CD4-positive, alpha-beta T cell treated with Interleukin-1 beta for 1 hour (primary cell): ENCODE results near the gene ZNF709.
"Not testable (repeated sequence)": the region's sequence is repeated elsewhere in the genome, so short reads cannot be mapped to it uniquely, and the experiment has no call there.

ENCODE experiments used
- DNase-seq, 2 donors: peaks; one replicate each; pipeline ENCODE4 v3.0.0-alpha.2; 2020 to 2022

The ZNF709 gene

DNA sequence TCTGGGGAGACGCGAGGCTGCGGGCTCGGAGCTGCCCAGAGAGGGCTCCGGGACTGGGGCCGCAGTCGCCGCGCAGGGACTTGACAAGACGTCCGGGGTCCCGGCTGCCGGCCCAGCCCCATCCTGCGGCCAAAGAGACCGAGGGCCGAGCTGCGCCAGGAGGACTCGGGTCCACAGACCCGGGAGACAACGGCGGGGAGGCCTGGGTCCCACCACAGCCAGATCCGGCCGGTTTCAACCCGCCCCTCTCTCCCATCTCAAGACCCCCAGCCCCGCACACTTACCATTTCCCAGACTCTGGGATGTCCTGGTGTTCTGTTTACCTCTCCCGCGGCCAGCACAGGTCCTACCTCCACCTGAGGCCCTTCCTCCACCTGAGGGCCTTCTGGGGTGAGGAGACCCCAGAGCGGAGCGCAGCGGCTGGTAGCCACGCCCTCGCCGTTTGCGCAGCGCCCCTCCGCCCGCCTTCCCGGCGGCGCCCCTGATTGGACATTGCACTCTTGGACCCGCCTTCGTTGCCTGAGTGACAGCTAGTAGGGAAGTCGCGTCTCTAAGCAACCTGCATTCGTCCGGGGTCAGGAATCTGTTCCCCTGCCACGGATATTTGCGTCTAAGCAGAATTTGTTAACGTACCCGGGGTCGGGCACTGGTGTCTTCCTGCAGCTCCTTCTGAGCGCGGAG lies at the start of gene ZNF709:
Gene ZNF709, minus strand, starts transcription at position 446 of the 681 bp plus-strand sequence. Its CDS starts 159 bp downstream, at position 287.
- peak; percentile 90 to 91 for DNase-seq

DNA sequence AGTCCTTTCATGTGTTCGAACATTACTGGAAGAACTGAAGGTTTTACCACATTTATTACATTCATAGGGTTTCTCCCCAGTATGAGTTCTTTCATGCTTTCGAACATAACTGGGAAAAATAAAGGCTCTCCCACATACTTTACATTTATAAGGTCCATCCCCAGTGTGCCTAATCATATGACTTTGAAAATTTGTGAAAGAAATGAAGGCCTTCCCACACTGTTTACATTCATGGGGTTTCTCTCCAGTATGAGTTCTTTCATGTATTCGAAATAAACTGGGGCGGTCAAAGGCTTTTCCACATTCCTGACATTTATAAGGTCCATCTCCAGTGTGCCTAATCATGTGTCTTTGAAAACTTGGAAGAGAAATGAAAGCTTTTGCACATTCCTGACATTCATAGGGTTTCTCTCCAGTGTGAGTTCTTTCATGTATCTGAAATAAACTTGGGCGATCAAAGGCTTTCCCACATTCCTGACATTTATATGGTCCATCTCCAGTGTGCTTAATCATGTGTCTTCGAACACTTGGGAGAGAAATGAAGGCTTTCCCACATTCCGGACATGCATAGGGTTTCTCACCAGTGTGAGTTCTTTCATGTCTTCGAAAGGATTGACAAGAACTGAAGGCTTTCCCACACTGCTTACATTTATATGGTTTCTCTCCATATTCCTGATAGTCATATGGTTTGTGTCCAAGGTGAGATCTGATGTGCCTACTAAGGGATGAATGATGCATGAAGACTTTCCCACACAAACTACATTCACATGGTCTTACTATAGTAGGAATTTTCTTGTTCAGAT lies 42.6 kb upstream of the ZNF709 start:
- DNase-seq: no peak

DNA sequence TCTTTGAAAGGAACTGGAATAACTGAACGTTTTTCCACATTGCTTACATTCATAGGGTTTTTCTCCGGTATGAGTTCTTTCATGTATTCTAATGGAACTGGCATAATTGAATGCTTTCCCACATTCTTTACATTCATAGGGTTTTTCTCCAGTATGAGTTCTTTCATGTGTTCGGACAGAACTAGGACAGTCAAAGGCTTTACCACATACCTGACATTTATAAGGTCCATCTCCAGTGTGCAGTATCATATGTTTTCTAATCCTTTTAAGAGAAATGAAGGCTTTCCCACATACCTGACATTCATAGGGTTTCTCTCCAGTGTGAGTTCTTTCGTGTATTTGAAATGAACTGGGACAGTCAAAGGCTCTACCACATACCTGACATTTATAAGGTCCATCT lies 41.9 kb upstream of the ZNF709 start:
- DNase-seq: no peak

DNA sequence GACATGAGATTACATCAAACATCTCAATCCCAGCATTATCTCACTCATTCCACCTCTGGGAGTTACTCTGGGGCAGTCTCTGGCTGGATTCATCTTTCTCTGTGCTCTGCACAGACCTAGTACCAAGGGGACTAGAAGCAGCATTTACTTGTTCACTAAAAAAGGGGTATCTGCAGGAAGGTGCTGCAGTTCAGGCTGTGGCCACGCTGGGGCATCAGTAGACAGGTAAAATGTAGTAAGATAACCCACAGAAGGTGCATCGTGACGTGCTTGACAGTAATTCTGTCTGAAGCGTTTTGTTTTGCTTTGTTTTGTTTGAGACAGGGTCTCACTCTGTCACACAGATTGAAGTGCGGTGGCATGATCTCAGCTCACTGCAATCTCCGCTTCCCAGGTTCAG lies 37.4 kb upstream of the ZNF709 start:
- DNase-seq: no peak

DNA sequence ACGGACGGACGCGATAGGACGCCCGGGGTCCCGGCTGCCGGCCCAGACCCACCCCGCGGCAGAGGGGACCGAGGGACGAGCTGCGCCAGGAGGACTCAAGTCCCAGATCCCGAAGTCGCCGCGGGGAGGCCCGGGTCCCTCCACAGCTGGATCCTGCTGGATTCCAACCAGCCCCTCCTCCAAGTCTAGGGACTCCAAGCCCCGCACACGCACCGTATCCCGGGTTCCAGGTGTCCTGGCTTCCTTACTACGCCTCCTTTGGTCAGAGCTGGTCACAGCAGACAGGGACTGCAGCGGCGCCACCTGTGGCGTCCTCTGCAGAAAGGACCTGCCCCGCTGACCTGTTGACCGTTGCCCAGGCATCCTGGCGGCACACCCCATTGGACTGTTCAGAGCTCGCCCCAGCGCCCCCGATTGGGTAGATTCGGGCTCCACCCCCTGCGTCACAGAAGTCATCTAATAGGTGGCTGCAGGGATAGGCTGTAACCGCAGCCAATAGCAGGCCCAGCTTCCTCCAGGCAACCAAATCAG lies 29.0 kb upstream of the ZNF709 start:
- no peak for DNase-seq

DNA sequence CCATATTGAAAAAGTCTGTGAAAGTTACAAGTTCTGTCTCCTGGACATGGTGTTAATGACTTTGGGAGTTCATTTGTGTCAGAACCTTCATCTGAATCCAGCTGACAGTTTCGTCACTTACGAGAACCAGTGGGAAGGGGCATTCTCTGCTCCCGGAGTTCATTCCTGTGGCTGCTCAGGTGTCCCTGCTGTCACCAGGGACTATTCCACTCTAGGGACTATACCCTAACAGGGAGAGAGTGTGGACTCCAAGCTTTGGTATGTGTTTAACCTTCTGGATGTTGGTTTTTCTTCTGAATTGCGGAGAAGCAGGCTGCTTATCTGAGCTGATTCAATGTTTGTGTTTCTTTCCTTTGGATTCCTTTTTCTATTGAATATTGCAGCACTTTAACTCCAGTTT lies 12.4 kb upstream of the ZNF709 start:
- DNase-seq: no peak

DNA sequence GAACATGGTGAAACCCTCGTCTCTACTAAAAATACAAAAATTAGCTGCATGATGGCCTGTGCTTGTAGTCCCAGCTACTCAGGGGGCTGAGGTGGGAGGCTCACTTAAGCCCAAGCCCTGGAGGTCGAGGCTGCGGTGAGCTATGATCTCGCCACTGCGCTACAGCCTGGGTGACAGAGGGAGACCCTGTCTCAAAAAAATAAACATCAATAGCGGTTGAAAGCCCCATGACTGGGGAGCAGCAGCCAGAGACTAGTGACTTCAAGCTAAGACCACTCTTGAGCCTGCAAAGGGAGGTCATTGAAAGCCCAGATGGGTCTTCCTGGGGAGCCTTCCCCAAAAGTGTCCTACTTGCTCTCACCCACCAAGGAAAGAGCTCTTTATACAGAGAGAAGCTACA lies 11.9 kb upstream of the ZNF709 start:
- no peak for DNase-seq

DNA sequence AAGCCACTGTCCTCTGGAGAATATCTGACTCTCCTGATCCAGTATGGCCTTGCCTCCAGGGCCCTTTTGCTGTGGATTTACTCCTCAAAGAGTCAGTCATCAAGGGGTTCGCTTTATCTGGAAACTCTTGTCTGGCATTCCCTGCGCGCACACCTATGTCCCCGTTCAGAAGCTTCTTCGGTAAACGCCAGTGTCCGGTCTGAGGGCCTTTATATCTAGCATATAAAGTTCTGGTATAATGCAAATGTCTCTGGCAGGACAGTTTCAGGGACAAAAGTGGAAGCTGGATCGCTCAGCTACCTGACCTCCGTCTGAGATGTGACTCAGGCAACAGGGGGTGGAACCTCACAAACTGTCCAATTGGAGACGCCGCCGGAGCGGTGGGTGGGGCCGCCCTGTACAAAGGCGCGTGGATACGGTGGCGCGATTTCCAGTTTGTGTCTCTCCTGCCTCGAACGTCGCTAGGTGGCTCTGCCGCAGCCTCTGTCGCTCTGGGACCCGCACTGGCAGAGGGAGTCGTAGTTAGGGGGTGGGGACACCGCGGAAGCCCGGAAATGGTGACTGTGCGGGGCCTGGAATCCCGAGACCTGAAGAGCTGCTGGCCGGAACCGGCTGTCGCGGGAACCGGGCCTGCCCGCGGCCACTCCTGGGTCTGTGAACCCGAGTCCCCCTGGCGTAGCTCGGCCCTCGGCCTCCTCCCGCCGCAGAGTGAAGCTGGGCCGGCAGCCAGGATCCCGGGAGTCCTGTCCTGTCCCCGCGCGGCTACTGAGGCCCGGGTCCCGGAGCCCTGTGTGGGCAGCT lies 10.6 kb upstream of the ZNF709 start:
- peak; percentile 92 to 94 for DNase-seq

DNA sequence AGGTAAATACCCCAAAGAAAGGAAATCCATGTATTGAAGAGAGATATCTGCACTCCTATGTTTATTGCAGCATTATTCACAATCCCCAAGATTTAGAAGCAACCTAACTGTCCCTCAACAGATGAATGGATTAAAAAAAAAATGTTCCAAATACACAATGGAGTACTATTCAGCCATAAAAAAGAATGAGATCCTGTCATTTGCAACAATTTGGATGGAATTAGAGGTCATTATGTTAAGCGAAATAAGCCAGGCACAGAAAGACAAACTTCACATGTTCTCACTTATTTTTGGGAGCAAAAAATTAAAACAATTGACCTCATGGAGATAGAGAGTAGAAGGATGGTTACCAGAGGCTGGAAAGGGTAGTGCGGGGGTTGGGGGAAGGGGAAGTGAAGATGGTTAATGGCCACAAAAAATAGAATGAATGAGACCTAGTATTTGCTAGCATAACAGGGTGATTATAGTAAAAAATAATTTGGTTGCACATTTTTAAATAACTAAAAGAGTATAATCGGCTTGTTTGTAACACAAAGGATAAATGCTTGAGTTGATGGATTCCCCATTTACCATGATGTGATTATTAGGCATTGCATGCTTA lies 9.7 kb upstream of the ZNF709 start:
- DNase-seq: no peak

DNA sequence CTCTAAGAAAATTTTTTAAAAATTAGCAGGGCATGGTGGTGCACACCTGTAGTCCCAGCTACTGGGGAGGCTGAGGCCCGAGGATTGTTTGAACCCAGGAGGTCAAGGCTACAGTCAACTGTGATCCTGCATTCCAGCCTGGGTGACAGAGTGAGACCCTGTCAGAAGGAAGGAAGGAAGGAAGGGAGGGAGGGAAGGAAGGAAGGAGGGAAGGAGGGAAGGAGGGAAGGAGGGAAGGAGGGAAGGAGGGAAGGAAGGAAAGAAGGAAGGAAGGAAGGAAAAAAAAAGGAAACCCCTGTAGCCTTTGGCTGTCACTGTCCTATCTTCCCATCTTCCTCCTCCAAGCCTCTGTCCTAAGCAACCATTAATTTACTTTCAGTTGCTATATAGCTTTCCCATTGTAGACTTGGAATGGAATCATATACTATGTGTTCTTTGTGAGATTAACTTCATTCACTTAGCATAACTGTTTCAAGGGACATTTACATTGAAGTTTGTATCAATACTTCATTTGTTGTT lies 1.7 kb upstream of the ZNF709 start:
- DNase-seq: not testable (repeated sequence)

DNA sequence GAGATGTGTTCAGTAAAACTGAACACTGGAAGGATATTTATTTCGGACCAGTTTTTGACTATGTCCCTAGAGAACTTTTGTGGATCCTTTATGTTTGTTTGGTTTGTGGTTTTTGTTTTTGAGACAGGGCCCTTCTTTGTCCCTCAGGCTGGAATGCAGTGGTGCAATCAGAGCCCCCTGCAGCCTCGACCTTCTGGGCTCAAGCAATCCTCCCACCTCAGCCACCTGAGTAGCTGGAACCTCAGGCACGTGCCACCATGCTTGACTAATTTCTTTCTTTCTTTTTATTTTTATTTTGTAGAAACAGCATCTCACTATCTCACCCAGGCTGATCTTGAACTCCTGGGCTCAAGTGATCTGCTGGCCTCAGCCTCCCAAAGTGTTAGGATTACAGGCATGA lies 955 bp upstream of the ZNF709 start:
- no peak for DNase-seq

DNA sequence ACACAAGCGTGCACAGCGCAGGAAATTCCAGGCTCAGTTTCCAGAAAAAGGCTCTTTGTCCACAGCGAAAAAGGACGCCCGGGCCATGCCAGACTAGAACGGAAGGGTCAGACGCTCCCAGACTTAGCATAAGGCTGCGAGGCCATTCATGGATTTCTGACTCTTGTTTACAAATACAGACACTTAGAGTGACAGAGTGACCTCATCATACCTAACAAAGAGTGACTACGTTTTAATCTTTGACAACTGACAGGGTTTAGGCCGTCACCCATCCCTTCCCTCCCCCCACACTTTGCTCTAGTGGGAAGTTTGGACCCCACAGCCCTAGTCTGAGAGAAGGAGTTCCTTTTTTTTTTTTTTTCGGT lies 418 bp upstream of the ZNF709 start:
- DNase-seq: no peak

DNA sequence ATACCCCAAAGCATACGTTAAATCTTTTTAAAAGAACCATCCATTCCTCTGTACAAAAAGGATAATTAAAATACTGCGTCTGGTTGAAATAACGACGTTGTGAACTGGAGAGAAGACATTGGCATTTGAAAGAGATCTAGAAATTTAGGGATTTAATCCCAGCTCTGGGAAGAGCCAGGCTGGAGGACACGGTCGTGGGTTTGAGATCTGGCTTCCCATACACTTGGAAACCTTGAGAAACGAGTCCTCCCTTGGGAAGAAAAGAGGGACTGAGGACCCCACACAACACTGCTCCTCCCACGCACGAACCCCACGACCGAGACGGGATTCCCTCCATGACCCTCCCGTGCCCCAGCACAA lies 625 bp downstream of the ZNF709 start:
- DNase-seq: no peak

DNA sequence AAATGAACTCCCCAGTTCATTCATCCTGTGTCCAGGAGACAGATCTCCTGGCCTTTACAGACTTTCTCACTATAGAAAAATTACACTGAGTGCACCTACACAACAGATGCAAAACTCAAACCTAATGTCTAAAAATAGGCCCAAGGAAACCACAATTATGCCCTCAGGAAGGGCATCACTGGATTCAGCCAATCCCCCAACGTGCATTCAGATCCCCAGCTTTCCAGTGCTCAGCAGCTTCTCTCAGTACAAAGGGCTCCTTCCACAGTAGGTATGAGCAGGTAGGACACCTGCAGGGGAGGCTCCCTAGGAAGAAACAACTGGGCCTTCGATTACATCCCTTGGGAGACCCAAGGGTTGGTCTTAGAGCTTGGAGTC lies 2.1 kb downstream of the ZNF709 start:
- DNase-seq: no peak

DNA sequence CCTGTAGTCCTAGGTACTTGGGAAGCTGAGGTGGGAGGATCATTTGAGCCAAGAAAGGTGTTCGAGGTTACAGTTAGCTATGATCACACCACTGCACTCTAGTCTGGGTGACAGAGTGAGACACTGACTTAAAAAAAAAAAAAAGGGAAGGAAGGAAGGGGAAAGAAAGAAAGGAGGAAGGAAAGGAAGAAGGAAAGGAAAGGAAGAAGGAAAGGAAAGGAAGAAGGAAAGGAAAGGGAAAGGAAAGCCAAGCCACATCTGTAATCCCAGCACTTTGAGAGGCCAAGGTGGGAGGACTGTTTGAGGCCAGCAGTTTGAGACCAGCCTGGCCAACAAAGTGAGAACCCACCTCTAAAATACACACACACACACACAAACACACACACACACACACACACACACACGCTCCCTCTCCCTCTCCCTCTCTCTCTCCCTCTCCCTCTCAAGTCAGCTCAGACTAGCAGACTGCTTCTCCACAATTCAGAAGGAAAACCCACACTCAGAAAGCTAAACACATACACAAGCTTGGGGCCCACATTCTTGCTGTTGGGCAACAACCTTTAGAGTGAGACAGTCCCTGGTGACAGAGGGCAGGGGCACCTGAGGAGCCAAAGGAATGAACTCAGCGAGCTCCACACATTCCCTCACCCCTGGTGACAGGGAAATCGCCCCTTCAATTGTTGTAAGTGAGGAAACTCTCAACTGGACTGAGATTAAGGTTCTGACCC lies 2.7 kb downstream of the ZNF709 start:
- no peak for DNase-seq

DNA sequence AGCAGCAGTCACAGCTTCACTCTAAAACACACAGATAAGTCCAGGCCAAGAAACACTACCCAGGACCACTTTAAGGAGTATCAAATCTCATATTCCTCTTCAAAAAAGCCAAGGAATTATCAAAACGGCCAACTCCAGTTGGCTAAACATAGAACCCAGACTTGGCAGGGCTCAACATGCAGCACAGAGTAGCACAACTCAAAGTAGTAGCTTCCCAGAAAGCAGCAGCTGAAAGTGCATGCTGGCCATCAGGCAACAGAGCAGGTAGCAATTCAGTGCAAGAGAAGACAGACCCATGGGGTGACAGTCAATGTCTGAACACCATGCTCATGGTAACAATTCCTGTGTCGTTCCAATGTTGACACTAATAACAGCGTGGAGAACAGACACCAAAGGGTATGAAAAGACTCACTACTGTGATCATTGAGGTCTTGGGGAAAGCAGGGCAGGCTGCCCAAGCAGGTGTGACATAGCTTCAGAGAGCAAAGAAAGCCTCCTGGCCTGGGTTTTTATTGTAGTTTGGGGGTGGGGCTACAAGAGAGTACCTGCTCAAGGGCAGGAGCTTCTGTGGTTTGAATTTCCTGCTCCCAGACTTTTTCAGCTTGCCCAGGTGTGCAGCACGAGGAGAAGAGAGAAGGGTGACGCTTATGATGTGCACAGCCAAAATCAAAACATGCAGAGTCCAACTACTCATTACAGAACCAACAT lies 6.2 kb downstream of the ZNF709 start:
- no peak for DNase-seq

DNA sequence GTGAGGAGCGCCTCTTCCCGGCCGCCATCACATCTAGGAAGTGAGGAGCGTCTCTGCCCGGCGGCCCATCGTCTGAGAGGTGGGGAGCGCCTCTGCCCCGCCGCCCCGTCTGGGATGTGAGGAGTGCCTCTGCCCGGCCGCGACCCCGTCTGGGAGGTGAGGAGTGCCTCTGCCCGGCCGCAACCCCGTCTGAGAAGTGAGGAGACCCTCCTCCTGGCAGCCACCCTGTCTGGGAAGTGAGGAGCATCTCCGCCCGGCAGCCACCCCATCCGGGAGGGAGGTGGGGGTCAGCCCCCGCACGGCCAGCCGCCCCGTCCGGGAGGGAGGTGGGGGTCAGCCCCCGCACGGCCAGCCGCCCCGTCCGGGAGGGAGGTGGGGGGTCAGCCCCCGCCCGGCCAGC lies 17.0 kb downstream of the ZNF709 start:
- DNase-seq: not testable (repeated sequence)

DNA sequence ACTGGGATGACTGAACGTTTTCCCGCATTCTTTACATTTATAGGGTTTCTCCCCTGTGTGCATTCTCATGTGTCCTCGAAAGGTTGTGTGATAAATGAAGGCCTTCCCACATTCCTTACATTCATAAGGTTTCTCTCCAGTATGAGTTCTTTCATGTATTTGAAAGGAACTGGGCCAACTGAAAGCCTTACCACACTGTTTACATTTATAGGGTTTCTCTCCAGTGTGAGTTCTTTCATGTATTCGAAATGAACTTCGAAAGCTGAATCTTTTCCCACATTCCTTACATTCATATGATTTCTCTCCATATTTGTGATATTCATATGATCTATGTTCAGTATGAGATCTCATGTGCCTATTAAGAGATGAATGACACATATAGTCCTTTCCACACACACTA lies 19.4 kb downstream of the ZNF709 start:
- DNase-seq: no peak

DNA sequence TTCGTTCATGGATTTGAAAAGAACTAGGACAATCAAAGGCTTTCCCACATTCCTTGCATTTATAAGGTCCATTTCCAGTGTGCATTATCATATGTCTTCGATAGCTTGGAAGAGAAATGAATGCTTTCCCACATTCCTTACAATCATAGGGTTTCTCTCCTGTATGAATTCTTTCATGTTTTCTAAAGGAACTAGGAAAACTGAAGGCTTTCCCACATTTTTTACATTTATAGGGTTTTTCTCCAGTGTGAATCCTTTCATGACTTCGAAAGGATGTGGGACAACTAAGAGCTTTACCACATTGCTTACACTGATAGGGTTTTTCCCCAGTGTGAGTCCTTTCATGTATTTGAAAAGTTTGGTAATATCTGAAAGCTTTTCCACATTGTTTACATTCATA lies 19.8 kb downstream of the ZNF709 start:
- no peak for DNase-seq

DNA sequence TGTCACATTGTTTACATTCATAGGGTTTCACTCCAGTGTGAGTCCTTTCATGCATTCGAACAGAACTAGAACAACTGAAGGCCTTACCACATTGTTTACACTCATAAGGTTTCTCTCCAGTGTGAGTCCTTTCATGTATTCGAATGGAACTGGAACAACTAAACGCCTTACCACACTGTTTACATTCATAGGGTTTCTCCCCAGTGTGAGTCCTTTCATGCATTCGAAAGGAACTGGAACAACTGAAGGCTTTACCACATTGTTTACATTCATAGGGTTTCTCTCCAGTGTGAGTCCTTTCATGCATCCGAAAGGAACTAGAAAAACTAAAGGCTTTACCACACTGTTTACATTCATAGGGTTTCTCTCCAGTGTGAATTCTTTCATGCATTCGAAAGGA lies 20.5 kb downstream of the ZNF709 start:
- DNase-seq: not testable (repeated sequence)

DNA sequence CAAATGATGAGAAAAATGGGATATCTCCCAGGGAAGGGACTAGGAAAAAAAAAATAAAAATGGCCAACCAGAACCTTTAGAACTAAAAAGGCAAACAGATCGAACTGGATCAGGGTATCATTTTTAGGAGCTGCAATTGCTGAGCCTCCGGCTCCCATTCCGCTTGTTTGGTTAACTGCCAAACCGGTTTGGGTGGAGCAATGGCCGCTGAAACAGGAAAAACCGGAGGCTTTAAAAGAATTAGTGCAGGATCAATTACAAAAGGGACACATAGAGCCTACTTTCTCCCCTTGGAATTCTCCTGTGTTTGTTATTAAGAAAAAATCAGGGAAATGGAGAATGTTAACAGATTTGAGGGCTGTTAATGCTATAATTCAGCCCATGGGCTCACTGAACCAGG lies 31.1 kb downstream of the ZNF709 start:
- DNase-seq: no peak

DNA sequence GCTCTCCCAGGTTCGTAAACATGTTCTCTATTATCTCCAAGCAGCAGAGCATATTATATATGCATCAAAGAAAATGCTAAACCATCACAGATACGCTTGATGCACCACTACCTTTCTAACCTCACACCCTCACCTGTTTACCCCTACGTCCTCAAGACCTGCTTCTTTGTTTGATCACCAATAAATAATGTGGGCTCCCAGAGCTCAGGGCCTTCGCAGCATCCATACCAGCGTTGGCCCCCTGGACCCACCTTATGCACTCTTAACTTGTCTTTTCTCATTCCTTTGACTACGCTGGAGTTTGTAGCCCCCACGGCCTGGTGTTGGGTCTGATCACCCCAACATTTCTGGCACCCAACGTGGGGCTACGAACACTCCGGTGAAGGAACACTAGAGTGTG lies 33.8 kb downstream of the ZNF709 start:
- no peak for DNase-seq
